GM21515 (cell line): ENCODE data around the gene PLCD3.
"Not testable (repeated sequence)": the region's sequence is repeated elsewhere in the genome, so short reads cannot be mapped to it uniquely, and the experiment has no call there.

ENCODE experiments used
- ATAC-seq: cut with Tn5 transposase; IDR thresholded peaks from one replicate; pipeline ENCODE4 v1.9.1; 2021; ENCODE audit not compliant: unreplicated experiment

PLCD3 gene

GRCh38 chr17:45135978-45136791 lies 3.9 kb upstream of the PLCD3 start:
- ATAC-seq, result no peak

- ATAC-seq, result peak; percentile 64
Observed at GRCh38 chr17:45135192-45135977, 3.1 kb upstream of the PLCD3 start, which contains the start of gene ACBD4. Gene ACBD4 (plus strand): TSS chr17:45135687. CDS start chr17:45136145, 458 bp downstream.

GRCh38 chr17:45132572-45133463 lies 503 bp upstream of the PLCD3 start:
- ATAC-seq, result no peak

GRCh38 chr17:45131616-45132319 lies 547 bp downstream of the PLCD3 start:
- no peak for ATAC-seq

- ATAC-seq, result no peak
Observed at GRCh38 chr17:45130681-45131615, 1.4 kb downstream of the PLCD3 start.

- no peak for ATAC-seq
Observed at GRCh38 chr17:45129940-45130680, 2.2 kb downstream of the PLCD3 start.

- ATAC-seq, result no peak
Observed at GRCh38 chr17:45129426-45129939, 2.8 kb downstream of the PLCD3 start.

- no peak for ATAC-seq
Observed at GRCh38 chr17:45128989-45129388, 3.3 kb downstream of the PLCD3 start.

- ATAC-seq, result no peak
Observed at GRCh38 chr17:45128331-45128730, 4.0 kb downstream of the PLCD3 start.

GRCh38 chr17:45127548-45128300 lies 4.6 kb downstream of the PLCD3 start:
- ATAC-seq, result no peak

GRCh38 chr17:45127207-45127547 lies 5.1 kb downstream of the PLCD3 start:
- ATAC-seq, result no peak

- no peak for ATAC-seq
Observed at GRCh38 chr17:45125509-45125908, 6.8 kb downstream of the PLCD3 start.

GRCh38 chr17:45124797-45125122 lies 7.6 kb downstream of the PLCD3 start:
- ATAC-seq, result not testable (repeated sequence)

- no peak for ATAC-seq
Observed at GRCh38 chr17:45123930-45124796, 8.2 kb downstream of the PLCD3 start.

GRCh38 chr17:45123076-45123770 lies 9.1 kb downstream of the PLCD3 start:
- no peak for ATAC-seq

- no peak for ATAC-seq
Observed at GRCh38 chr17:45121055-45121454, 11.3 kb downstream of the PLCD3 start.
